SU-DHL-6 (cell line): ENCODE measurements around the gene PAX5.

ENCODE experiments used
- H2AFZ ChIP-seq: fragments of 200-600 bp; sonication (generic); 2 replicates; pipeline ENCODE4 v1.6.1; 2014; ENCODE audit warnings: low read depth, mild to moderate bottlenecking, moderate library complexity, mixed read lengths, antibody characterized with exemption, low read length; ENCODE audit not compliant: severe bottlenecking
- H3F3A ChIP-seq: fragments of 200-600 bp; shearing (Covaris generic); 2 replicates; pipeline ENCODE4 v1.6.0; 2016; ENCODE audit warnings: antibody characterized with exemption, mild to moderate bottlenecking; ENCODE audit not compliant: insufficient read depth
- H3K27ac ChIP-seq: fragments of 200-600 bp; sonication (generic); 2 replicates; pipeline ENCODE4 v1.5.1; 2016; ENCODE audit warnings: low read depth, mild to moderate bottlenecking, low read length, moderate library complexity, mixed read lengths
- H3K27me3 ChIP-seq: fragments of 200-600 bp; sonication (generic), shearing (Covaris generic); 2 replicates; pipeline ENCODE4 v1.6.0; 2014; ENCODE audit warnings: mild to moderate bottlenecking, low read length
- H3K36me3 ChIP-seq: fragments of 200-600 bp; sonication (generic); 2 replicates; pipeline ENCODE4 v1.6.1; 2014; ENCODE audit warnings: mild to moderate bottlenecking, low read length, mixed read lengths
- H3K4me2 ChIP-seq: fragments of 300-600, 200-600 bp; shearing (Covaris generic), sonication (generic); 2 replicates; pipeline ENCODE4 v1.6.0; 2014; ENCODE audit warnings: low read length, low read depth, mild to moderate bottlenecking; ENCODE audit not compliant: poor library complexity, severe bottlenecking
- H3K4me3 ChIP-seq: fragments of 200-600 bp; sonication (generic); 2 replicates; pipeline ENCODE4 v1.5.1; 2014; ENCODE audit warnings: antibody characterized with exemption, low read length, mild to moderate bottlenecking, mixed read lengths; ENCODE audit not compliant: insufficient read depth, poor library complexity, severe bottlenecking
- H3K79me2 ChIP-seq: fragments of 200-600 bp; sonication (generic); 2 replicates; pipeline ENCODE4 v1.6.1; 2014; ENCODE audit warnings: mild to moderate bottlenecking, low read length, moderate library complexity; ENCODE audit not compliant: insufficient read depth
- H3K9ac ChIP-seq: fragments of 200-600 bp; sonication (generic); 2 replicates; pipeline ENCODE4 v1.7.0; 2014; ENCODE audit warnings: mild to moderate bottlenecking, low read length
- H3K9me2 ChIP-seq: fragments of 200-600 bp; sonication (generic); replicated peaks from 2 replicates; pipeline ENCODE4 v1.6.1; 2014; ENCODE audit warnings: low read length; ENCODE audit not compliant: insufficient read depth
- H3K9me3 ChIP-seq: fragments of 200-600 bp; sonication (generic); 2 replicates; pipeline ENCODE4 v1.6.1; 2014; ENCODE audit warnings: low read length, mixed read lengths; ENCODE audit not compliant: insufficient read depth
- H4K20me1 ChIP-seq: fragments of 200-600 bp; sonication (generic); 2 replicates; pipeline ENCODE4 v1.6.1; 2014; ENCODE audit warnings: low read depth, mild to moderate bottlenecking, antibody characterized with exemption, low read length, moderate library complexity, mixed read lengths
- CTCF ChIP-seq: fragments of 200-600 bp; sonication (generic); IDR thresholded peaks from one replicate; pipeline ENCODE4 v1.5.1; 2017; ENCODE audit warnings: antibody characterized with exemption, mild to moderate bottlenecking, low read length, moderate library complexity; ENCODE audit not compliant: insufficient read depth, poor library complexity, severe bottlenecking
- EZH2phosphoT487 ChIP-seq: fragments of 200-600 bp; sonication (generic), shearing (Covaris generic); conservative IDR thresholded peaks from 2 replicates; pipeline ENCODE4 v1.6.1; 2018; ENCODE audit warnings: mild to moderate bottlenecking, antibody characterized with exemption, low read length, moderate library complexity, mixed read lengths

The PAX5 gene

GRCh38 chr9:36976371-36977030 lies 57.6 kb downstream of the PAX5 start:
- Histone ChIP-seq H3K9me3 (no peaks in the 10 kb centered on the region), H2AFZ (no peak overlapping the region), H3K9ac (no peak overlapping the region), H3K9me2 (no peaks in the 10 kb centered on the region), H3K79me2 (peaks cover 69% of the 10 kb centered on the region), H3K27ac (no peak overlapping the region), H4K20me1 (peaks cover 6% of the 10 kb centered on the region; the same call in 1 of the 2 replicates), H3K27me3 (no peaks in the 10 kb centered on the region), H3K4me2 (no peak overlapping the region), H3K36me3 (no peaks in the 10 kb centered on the region), H3K4me3 (no peak overlapping the region), H3F3A (no peaks in the 10 kb centered on the region)
- TF ChIP-seq EZH2phosphoT487 (no peak), CTCF (no peak)

- TF ChIP-seq CTCF (no peak), EZH2phosphoT487 (no peak)
- Histone ChIP-seq H3K4me2 (no peak overlapping the region), H2AFZ (no peak overlapping the region), H3K9me3 (no peaks in the 10 kb centered on the region), H4K20me1 (peaks cover 6% of the 10 kb centered on the region; the same call in 1 of the 2 replicates), H3F3A (no peaks in the 10 kb centered on the region), H3K9ac (no peak overlapping the region), H3K27me3 (no peaks in the 10 kb centered on the region), H3K27ac (no peak overlapping the region), H3K79me2 (peaks cover 61% of the 10 kb centered on the region), H3K36me3 (no peaks in the 10 kb centered on the region), H3K4me3 (no peak overlapping the region), H3K9me2 (no peaks in the 10 kb centered on the region)
Observed at GRCh38 chr9:36974731-36975130, 59.3 kb downstream of the PAX5 start.

GRCh38 chr9:36971935-36972488 lies 62.1 kb downstream of the PAX5 start:
- 0 out of 2 replicates have a peak, but pooled peaks cover 4% of the 10 kb centered on the region for H4K20me1 ChIP-seq
- H3K4me3 ChIP-seq: no peak overlapping the region
- TF ChIP-seq EZH2phosphoT487: no peak
- no peak for TF ChIP-seq CTCF
- H3F3A ChIP-seq: no peaks in the 10 kb centered on the region
- H2AFZ ChIP-seq: no peak overlapping the region
- H3K9me2 ChIP-seq: no peaks in the 10 kb centered on the region
- no peaks in the 10 kb centered on the region for H3K9me3 ChIP-seq
- no peak overlapping the region for H3K27ac ChIP-seq
- peaks cover 38% of the 10 kb centered on the region for H3K79me2 ChIP-seq
- H3K9ac ChIP-seq: no peak overlapping the region
- H3K27me3 ChIP-seq: no peaks in the 10 kb centered on the region
- no peaks in the 10 kb centered on the region for H3K36me3 ChIP-seq
- H3K4me2 ChIP-seq: no peak overlapping the region
